HCT116 (cell line): Measurements from ENCODE around the gene HMBS. TPM values are rescaled to one million over a fixed set of nuclear protein-coding genes. Genes with fewer than 3 reads are reported as not detected.

ENCODE experiments used
- ATAC-seq: fragments of 200-7000 bp; cut with Tn5 transposase; 2 replicates; pipeline ENCODE4 v1.9.1; 2020; ENCODE audit warnings: mild to moderate bottlenecking, moderate library complexity
- BruUV-seq: library from RNA; stranded (reverse); fragments of 400-500 nt; replicated peaks from 2 replicates; lab custom pipeline; 2021; lab: Mats Ljungman, UMichigan
- CTCF ChIA-PET: fragments of 300-600 bp; sonication (Branson Sonifier 250); formaldehyde crosslinking; loops from one replicate; lab custom pipeline; 2021; ENCODE audit warnings: antibody characterized with exemption; lab: Charles Lee
- POLR2A ChIA-PET: fragments of 300-600, 350-600 bp; sonication (Branson Sonifier 250); formaldehyde crosslinking; loops from one replicate; lab custom pipeline; 2021; ENCODE audit warnings: antibody characterized with exemption; lab: Charles Lee
- RAD21 ChIA-PET, 2 experiments: fragments of 300-600 bp; sonication (Branson Sonifier 250); formaldehyde crosslinking; loops; one replicate each; lab custom pipeline; 2023; ENCODE audit warnings: low total read pairs in 2 of 2; ENCODE audit not compliant: uncharacterized antibody in 2 of 2, unreplicated experiment in 2 of 2, low non-redundant PET in 1 of 2; lab: Charles Lee
- DNase-seq: peaks from one replicate; pipeline ENCODE4 v3.0.0-alpha.2; 2010; ENCODE audit warnings: low read depth, low spot score
- H2AFZ ChIP-seq: fragments of 200-600 bp; shearing (Covaris generic), sonication (generic); 2 replicates; pipeline ENCODE4 v1.6.1; 2017; ENCODE audit warnings: low read depth, mixed run types, mixed read lengths, antibody characterized with exemption, low read length; ENCODE audit not compliant: poor library complexity, severe bottlenecking
- H3K27ac ChIP-seq: 2 replicates; pipeline ENCODE4 v1.5.1; 2012; ENCODE audit warnings: low read depth, low read length
- H3K27me3 ChIP-seq: fragments of 200-600 bp; sonication (generic); 2 replicates; pipeline ENCODE4 v1.6.1; 2016; ENCODE audit warnings: mixed run types, low read length, mixed read lengths; ENCODE audit not compliant: insufficient read depth
- H3K36me3 ChIP-seq, 2 experiments: fragments of 200-500 bp in 1 of 2; fragments of 200-600 bp in 1 of 2; sonication (Bioruptor generic) in 1 of 2; sonication (generic) in 1 of 2; 2 replicates each; pipeline versions ENCODE4 v1.5.1 to v1.6.1; 2014 to 2016; ENCODE audit warnings: low read length in 2 of 2, inconsistent platforms in 1 of 2, mixed read lengths in 1 of 2, mixed run types in 1 of 2; ENCODE audit not compliant: insufficient read depth in 2 of 2, control insufficient read depth in 1 of 2
- H3K4me1 ChIP-seq, 2 experiments: fragments of 200-600 bp in 1 of 2; sonication (generic) in 1 of 2; 2 replicates each; pipeline versions ENCODE4 v1.5.1 to v1.6.1; 2012 to 2017; ENCODE audit warnings: low read length in 2 of 2, inconsistent platforms in 1 of 2, mild to moderate bottlenecking in 1 of 2, mixed read lengths in 1 of 2, mixed run types in 1 of 2, moderate library complexity in 1 of 2; ENCODE audit not compliant: insufficient read depth in 2 of 2, control insufficient read depth in 1 of 2
- H3K4me2 ChIP-seq: fragments of 200-600 bp; sonication (generic); 2 replicates; pipeline ENCODE4 v1.6.1; 2017; ENCODE audit warnings: mixed run types, low read length, mixed read lengths
- H3K4me3 ChIP-seq, 2 experiments: fragments of 200-600 bp in 1 of 2; sonication (generic) in 1 of 2; replicated peaks in 1 of 2; 2 replicates each; pipeline ENCODE4 v1.5.1; 2011 to 2016; ENCODE audit warnings: low read length in 2 of 2, control low read depth in 1 of 2, low read depth in 1 of 2, mild to moderate bottlenecking in 1 of 2, mixed read lengths in 1 of 2, mixed run types in 1 of 2
- H3K79me2 ChIP-seq: fragments of 200-600 bp; sonication (generic); 2 replicates; pipeline ENCODE4 v1.6.1; 2017; ENCODE audit warnings: mild to moderate bottlenecking, mixed run types, low read length, moderate library complexity, mixed read lengths; ENCODE audit not compliant: insufficient read depth
- H3K9ac ChIP-seq: fragments of 200-600 bp; sonication (generic); 2 replicates; pipeline ENCODE4 v1.6.1; 2016; ENCODE audit warnings: low read length, mixed read lengths
- H3K9me2 ChIP-seq: fragments of 200-600 bp; sonication (generic), shearing (Covaris generic); 2 replicates; pipeline ENCODE4 v1.6.1; 2017; ENCODE audit warnings: mixed run types, mild to moderate bottlenecking, moderate library complexity; ENCODE audit not compliant: insufficient read depth
- H3K9me3 ChIP-seq, 2 experiments: fragments of 200-500 bp in 1 of 2; fragments of 200-600 bp in 1 of 2; sonication (Bioruptor generic) in 1 of 2; sonication (generic) in 1 of 2; 2 replicates each; pipeline ENCODE4 v1.6.1; 2014 to 2017; ENCODE audit warnings: low read length in 2 of 2, mixed read lengths in 2 of 2, inconsistent platforms in 1 of 2, low read depth in 1 of 2, mild to moderate bottlenecking in 1 of 2, mixed run types in 1 of 2, moderate library complexity in 1 of 2; ENCODE audit not compliant: control insufficient read depth in 1 of 2, insufficient read depth in 1 of 2
- H4K20me1 ChIP-seq: fragments of 200-600 bp; sonication (generic), shearing (Covaris generic); 2 replicates; pipeline ENCODE4 v1.6.1; 2017; ENCODE audit warnings: mixed run types, mild to moderate bottlenecking, moderate library complexity; ENCODE audit not compliant: insufficient read depth
- ATF3 ChIP-seq: IDR thresholded peaks from 2 replicates; pipeline ENCODE4 v1.6.1; 2012
- CEBPB ChIP-seq: IDR thresholded peaks from 2 replicates; pipeline ENCODE4 v1.6.1; 2012; ENCODE audit warnings: low read depth
- EZH2 ChIP-seq: fragments of 200-600 bp; sonication (generic); IDR thresholded peaks from 2 replicates; pipeline ENCODE4 v1.6.1; 2017; ENCODE audit warnings: antibody characterized with exemption, mixed run types
- FOSL1 ChIP-seq: IDR thresholded peaks from 2 replicates; pipeline ENCODE4 v1.6.1; 2012; ENCODE audit warnings: low read depth
- JUND ChIP-seq: IDR thresholded peaks from 2 replicates; pipeline ENCODE4 v1.6.1; 2012
- MAX ChIP-seq: IDR thresholded peaks from 2 replicates; pipeline ENCODE4 v1.6.1; 2012
- POLR2AphosphoS5 ChIP-seq: IDR thresholded peaks from 2 replicates; pipeline ENCODE4 v1.6.1; 2011; ENCODE audit warnings: mild to moderate bottlenecking, low read depth, low read length, moderate library complexity
- RAD21 ChIP-seq: IDR thresholded peaks from 2 replicates; pipeline ENCODE4 v1.6.1; 2012; ENCODE audit warnings: low read depth, mild to moderate bottlenecking
- REST ChIP-seq: IDR thresholded peaks from 2 replicates; pipeline ENCODE4 v1.6.1; 2012; ENCODE audit warnings: low read depth
- SIN3A ChIP-seq: IDR thresholded peaks from 2 replicates; pipeline ENCODE4 v1.6.1; 2012; ENCODE audit warnings: low read depth
- SP1 ChIP-seq: IDR thresholded peaks from 2 replicates; pipeline ENCODE4 v1.6.1; 2012; ENCODE audit warnings: low read depth
- SRF ChIP-seq: IDR thresholded peaks from 2 replicates; pipeline ENCODE4 v1.6.1; 2012; ENCODE audit warnings: low read depth
- TCF7L2 ChIP-seq: IDR thresholded peaks from 2 replicates; pipeline ENCODE4 v1.7.0; 2011; ENCODE audit warnings: borderline replicate concordance, inconsistent platforms; ENCODE audit not compliant: insufficient read depth, insufficient read length; ENCODE audit errors: extremely low read depth
- ZBTB33 ChIP-seq: IDR thresholded peaks from 2 replicates; pipeline ENCODE4 v1.6.1; 2011; ENCODE audit warnings: mild to moderate bottlenecking, low read length, moderate library complexity; ENCODE audit not compliant: insufficient replicate concordance; ENCODE audit errors: extremely low read depth
- ZFX ChIP-seq: fragments of 450-650 bp; IDR thresholded peaks from 2 replicates; pipeline ENCODE4 v1.6.1; 2017
- ZNF274 ChIP-seq: fragments of 200-500 bp; sonication (Bioruptor generic); IDR thresholded peaks from 2 replicates; pipeline ENCODE4 v1.6.1; 2014; ENCODE audit warnings: mild to moderate bottlenecking, low read depth, low read length, inconsistent platforms
- intact Hi-C: fragments of 100-400 bp; cut with micrococcal nuclease; formaldehyde crosslinking; loops from 2 replicates; pipeline ENCODE4 v1.10.0; 2022
- total RNA-seq: library from RNA; stranded (reverse); gene quantifications from one replicate; pipeline ENCODE4 v1.2.1, GENCODE V29; 2021; ENCODE audit not compliant: unreplicated experiment
- TF ChIP-seq, protein P1 (sequence below), 3 experiments: fragments of 200-600 bp in 1 of 3; sonication (generic) in 1 of 3; IDR thresholded peaks in 2 of 3; conservative IDR thresholded peaks in 1 of 3; 2 replicates each; pipeline ENCODE4 v1.5.1; 2012 to 2017; ENCODE audit warnings: low read depth in 2 of 3, low read length in 2 of 3, antibody characterized with exemption in 1 of 3, borderline replicate concordance in 1 of 3, control low read depth in 1 of 3, mild to moderate bottlenecking in 1 of 3, mixed read lengths in 1 of 3, mixed run types in 1 of 3, moderate library complexity in 1 of 3; ENCODE audit not compliant: insufficient read depth in 1 of 3

HMBS gene
- total RNA-seq, 1 experiment from 2014 or later, result 69.0 TPM

DNA sequence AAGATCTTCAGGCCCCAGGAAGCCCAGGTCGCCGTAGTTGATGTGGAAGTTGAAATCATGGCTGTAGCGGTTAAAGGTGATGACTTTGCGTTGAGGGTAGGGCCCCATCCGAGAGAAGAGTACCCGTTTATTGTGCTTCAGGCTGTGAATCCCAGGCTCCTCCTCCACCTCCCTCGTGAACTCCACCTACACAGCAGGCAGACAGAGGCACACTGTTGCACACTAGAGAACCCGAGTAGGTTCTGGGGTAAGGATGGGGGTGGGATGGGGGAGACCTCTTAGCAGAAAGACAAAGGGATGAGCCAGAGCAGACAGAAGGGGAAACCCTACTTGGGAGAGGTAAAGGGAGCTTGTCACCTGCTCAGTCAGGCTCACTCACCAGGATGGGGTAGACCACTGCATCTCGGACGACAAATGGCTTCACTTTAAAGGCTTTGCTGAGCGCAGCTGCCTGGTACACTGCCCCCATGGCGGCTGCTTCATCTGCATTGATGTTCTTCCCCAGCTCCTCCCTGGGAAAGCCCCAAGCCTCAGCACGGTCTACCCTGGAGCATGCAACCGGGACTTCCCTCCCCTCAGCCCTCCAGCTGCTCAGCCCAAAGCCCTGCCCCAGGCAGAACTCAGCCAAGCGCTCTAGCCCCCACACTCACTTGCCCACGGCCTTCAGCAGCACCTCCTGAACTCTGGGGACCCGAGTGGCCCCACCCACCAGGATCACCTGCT is 33.1 kb upstream of the HMBS start:
- ATAC-seq, result no peak
- no peak overlapping the region for H3K4me3 ChIP-seq
- TF ChIP-seq MAX (no peak), POLR2AphosphoS5 (no peak), SRF (no peak), ZBTB33 (no peak), ZNF274 (no peak), CEBPB (no peak), SP1 (no peak), REST (no peak), JUND (no peak), TCF7L2 (no peak), EZH2 (no peak), FOSL1 (no peak), RAD21 (no peak), ATF3 (no peak), ZFX (no peak), SIN3A (no peak)
- TF ChIP-seq, protein P1, sequence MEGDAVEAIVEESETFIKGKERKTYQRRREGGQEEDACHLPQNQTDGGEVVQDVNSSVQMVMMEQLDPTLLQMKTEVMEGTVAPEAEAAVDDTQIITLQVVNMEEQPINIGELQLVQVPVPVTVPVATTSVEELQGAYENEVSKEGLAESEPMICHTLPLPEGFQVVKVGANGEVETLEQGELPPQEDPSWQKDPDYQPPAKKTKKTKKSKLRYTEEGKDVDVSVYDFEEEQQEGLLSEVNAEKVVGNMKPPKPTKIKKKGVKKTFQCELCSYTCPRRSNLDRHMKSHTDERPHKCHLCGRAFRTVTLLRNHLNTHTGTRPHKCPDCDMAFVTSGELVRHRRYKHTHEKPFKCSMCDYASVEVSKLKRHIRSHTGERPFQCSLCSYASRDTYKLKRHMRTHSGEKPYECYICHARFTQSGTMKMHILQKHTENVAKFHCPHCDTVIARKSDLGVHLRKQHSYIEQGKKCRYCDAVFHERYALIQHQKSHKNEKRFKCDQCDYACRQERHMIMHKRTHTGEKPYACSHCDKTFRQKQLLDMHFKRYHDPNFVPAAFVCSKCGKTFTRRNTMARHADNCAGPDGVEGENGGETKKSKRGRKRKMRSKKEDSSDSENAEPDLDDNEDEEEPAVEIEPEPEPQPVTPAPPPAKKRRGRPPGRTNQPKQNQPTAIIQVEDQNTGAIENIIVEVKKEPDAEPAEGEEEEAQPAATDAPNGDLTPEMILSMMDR (IDR thresholded peaks at IDR 0.05 in 2 of 3, conservative IDR thresholded peaks at IDR 0.05 in 1 of 3; ENCODE audit: borderline replicate concordance in 1 of 3, insufficient read depth in 1 of 3, low read depth in 2 of 3, low read length in 2 of 3), result no peak
- intact Hi-C loops, result no loop called here
- no peak overlapping the region for H2AFZ ChIP-seq
- H3K4me2 ChIP-seq, result no peak overlapping the region
- no TSS peak for BruUV-seq
- no peak overlapping the region for H3K9ac ChIP-seq
- no peaks in the 10 kb centered on the region for H3K27me3 ChIP-seq
- H3K79me2 ChIP-seq, result peaks cover 18% of the 10 kb centered on the region
- DNase-seq, result no peak
- peaks cover 57 to 65% of the 10 kb centered on the region in 2 experiments; a peak in 3 of 4 replicates for H3K36me3 ChIP-seq
- no peaks in the 10 kb centered on the region for H4K20me1 ChIP-seq
- no peak overlapping the region; the same call in 1 of the 2 replicates for H3K27ac ChIP-seq
- no peaks in the 10 kb centered on the region for H3K9me3 ChIP-seq
- CTCF ChIA-PET, result no interaction called here
- POLR2A ChIA-PET, result no interaction called here
- H3K4me1 ChIP-seq, result peaks cover 0 to 9% of the 10 kb centered on the region in 2 experiments; a peak in 3 of 4 replicates
- H3K9me2 ChIP-seq, result no peaks in the 10 kb centered on the region
- RAD21 ChIA-PET, result no interaction called here
